KMS-11 (cell line): ENCODE measurements around the gene ZNF507.

Experiments used
- H2AFZ ChIP-seq: fragments of 200-600 bp; sonication (generic); 2 replicates; pipeline ENCODE4 v1.6.1; 2016; ENCODE audit warnings: antibody characterized with exemption, mixed run types, low read depth
- H3K27ac ChIP-seq: fragments of 200-600 bp; sonication (generic); 2 replicates; pipeline ENCODE4 v1.6.1; 2016; ENCODE audit warnings: mild to moderate bottlenecking, mixed run types
- H3K27me3 ChIP-seq: fragments of 200-600 bp; sonication (generic); 2 replicates; pipeline ENCODE4 v1.6.1; 2017; ENCODE audit warnings: mild to moderate bottlenecking, low read depth, mixed run types, moderate library complexity; ENCODE audit not compliant: insufficient read depth
- H3K36me3 ChIP-seq: fragments of 200-600 bp; sonication (generic); 2 replicates; pipeline ENCODE4 v1.6.1; 2017; ENCODE audit warnings: mild to moderate bottlenecking, mixed run types; ENCODE audit not compliant: insufficient read depth
- H3K4me1 ChIP-seq: fragments of 200-600 bp; sonication (generic); 2 replicates; pipeline ENCODE4 v1.6.1; 2016; ENCODE audit warnings: mild to moderate bottlenecking, low read depth, mixed run types; ENCODE audit not compliant: poor library complexity, severe bottlenecking
- H3K4me2 ChIP-seq: fragments of 200-600 bp; sonication (generic); 2 replicates; pipeline ENCODE4 v1.7.0; 2016; ENCODE audit warnings: mild to moderate bottlenecking, mixed run types
- H3K4me3 ChIP-seq: fragments of 200-600 bp; sonication (generic); IDR thresholded peaks from 2 replicates; pipeline ENCODE4 v1.6.1; 2017; ENCODE audit warnings: low read depth, low read length, mixed read lengths; ENCODE audit not compliant: insufficient read depth
- H3K79me2 ChIP-seq: fragments of 200-600 bp; sonication (generic); 2 replicates; pipeline ENCODE4 v1.6.1; 2016; ENCODE audit warnings: low read depth, mixed run types; ENCODE audit not compliant: insufficient read depth
- H3K9ac ChIP-seq: fragments of 200-600 bp; sonication (generic); 2 replicates; pipeline ENCODE4 v1.6.1; 2016; ENCODE audit warnings: mild to moderate bottlenecking, mixed run types
- H4K20me1 ChIP-seq: fragments of 200-600 bp; sonication (generic); 2 replicates; pipeline ENCODE4 v1.6.1; 2016; ENCODE audit warnings: mild to moderate bottlenecking, mixed run types; ENCODE audit not compliant: insufficient read depth
- CTCF ChIP-seq: fragments of 200-600 bp; sonication (generic); conservative IDR thresholded peaks from 2 replicates; pipeline ENCODE4 v1.6.1; 2017; ENCODE audit warnings: low read depth, mild to moderate bottlenecking, antibody characterized with exemption, low read length, moderate library complexity, mixed read lengths

Gene ZNF507

GRCh38 chr19:32307591-32307990, 37.8 kb upstream of the ZNF507 start:
- Histone ChIP-seq H3K27me3 (no peaks in the 10 kb centered on the region), H3K4me2 (no peak overlapping the region), H3K79me2 (no peaks in the 10 kb centered on the region), H2AFZ (no peak overlapping the region), H3K9ac (no peak overlapping the region), H3K27ac (no peak overlapping the region), H4K20me1 (no peaks in the 10 kb centered on the region), H3K4me3 (no peak overlapping the region), H3K4me1 (no peaks in the 10 kb centered on the region), H3K36me3 (no peaks in the 10 kb centered on the region)
- no peak for TF ChIP-seq CTCF

- no peak overlapping the region for H3K27ac ChIP-seq
- H3K36me3 ChIP-seq, result no peaks in the 10 kb centered on the region
- H3K4me3 ChIP-seq, result no peak overlapping the region
- H4K20me1 ChIP-seq, result no peaks in the 10 kb centered on the region
- H3K27me3 ChIP-seq, result no peaks in the 10 kb centered on the region
- H3K9ac ChIP-seq, result no peak overlapping the region
- H2AFZ ChIP-seq, result no peak overlapping the region
- H3K79me2 ChIP-seq, result no peaks in the 10 kb centered on the region
- no peaks in the 10 kb centered on the region for H3K4me1 ChIP-seq
- no peak overlapping the region for H3K4me2 ChIP-seq
- no peak for TF ChIP-seq CTCF
Measured at GRCh38 chr19:32308431-32309077, 36.9 kb upstream of the ZNF507 start.

- Histone ChIP-seq H3K4me3 (no peak overlapping the region), H3K4me1 (no peaks in the 10 kb centered on the region), H3K79me2 (no peaks in the 10 kb centered on the region), H3K36me3 (no peaks in the 10 kb centered on the region), H3K4me2 (no peak overlapping the region), H4K20me1 (no peaks in the 10 kb centered on the region), H2AFZ (no peak overlapping the region), H3K27ac (no peak overlapping the region), H3K9ac (no peak overlapping the region), H3K27me3 (no peaks in the 10 kb centered on the region)
- no peak for TF ChIP-seq CTCF
Measured at GRCh38 chr19:32309711-32310390, 35.6 kb upstream of the ZNF507 start.

- Histone ChIP-seq H3K4me3 (no peak overlapping the region), H4K20me1 (no peaks in the 10 kb centered on the region), H3K9ac (no peak overlapping the region), H3K4me2 (no peak overlapping the region), H3K27me3 (no peaks in the 10 kb centered on the region), H3K79me2 (no peaks in the 10 kb centered on the region), H3K27ac (no peak overlapping the region), H2AFZ (no peak overlapping the region), H3K4me1 (no peaks in the 10 kb centered on the region), H3K36me3 (no peaks in the 10 kb centered on the region)
- no peak for TF ChIP-seq CTCF
Measured at GRCh38 chr19:32311371-32311770, 34.0 kb upstream of the ZNF507 start.
